LNCaP clone FGC (cell line): Measurements from ENCODE around the gene GATC.
"Not testable (repeated sequence)": the region's sequence is repeated elsewhere in the genome, so short reads cannot be mapped to it uniquely, and the experiment has no call there.

ENCODE experiments used
- DNase-seq: peaks from one replicate; pipeline ENCODE4 v3.0.0-alpha.2; 2011; ENCODE audit warnings: low read depth
- H3K4me3 ChIP-seq: 2 replicates; pipeline ENCODE4 v1.5.1; 2011; ENCODE audit warnings: mild to moderate bottlenecking, low read depth, low read length, control low read depth
- CTCF ChIP-seq: IDR thresholded peaks from 2 replicates; pipeline ENCODE4 v1.5.1; 2012; ENCODE audit warnings: mild to moderate bottlenecking; ENCODE audit not compliant: control insufficient read depth, insufficient read depth; ENCODE audit errors: extremely low read depth

The GATC gene

GRCh38 chr12:120432772-120433525, 13.3 kb upstream of the GATC start:
- TF ChIP-seq CTCF: no peak
- H3K4me3 ChIP-seq: no peak overlapping the region
- no peak for DNase-seq

- DNase-seq: peak; percentile 99
- H3K4me3 ChIP-seq: peak within 1 kb of the TSS; percentile 92
- TF ChIP-seq CTCF: peak; percentile 26; the same call in 1 of the 2 replicates
These were observed 8.3 kb upstream of the GATC start, which contains the start of gene COX6A1 for GRCh38 chr12:120437735-120438494. Gene COX6A1 (plus strand): TSS chr12:120438113. CDS start chr12:120438127, 14 bp downstream.

- no peak for TF ChIP-seq CTCF
- H3K4me3 ChIP-seq: peak overlapping the region; percentile 92
- no peak for DNase-seq
These were observed 7.6 kb upstream of the GATC start for GRCh38 chr12:120438495-120439198.

- peak overlapping the region; percentile 92; the same call in 1 of the 2 replicates for H3K4me3 ChIP-seq
- TF ChIP-seq CTCF: peak; percentile 58
- DNase-seq: no peak
These were observed 6.5 kb upstream of the GATC start for GRCh38 chr12:120439646-120440247.

- TF ChIP-seq CTCF: no peak
- DNase-seq: no peak
- peak overlapping the region; percentile 99 for H3K4me3 ChIP-seq
These were observed 1.6 kb upstream of the GATC start for GRCh38 chr12:120444676-120445075.

GRCh38 chr12:120446844-120447178, 567 bp downstream of the GATC start:
- DNase-seq: not testable (repeated sequence)

GRCh38 chr12:120447992-120448391, 1.7 kb downstream of the GATC start:
- H3K4me3 ChIP-seq: no peak overlapping the region

More at GRCh38 chr12:120446844-120447178, 567 bp downstream of the GATC start:
- peak overlapping the region; percentile 99 for H3K4me3 ChIP-seq

GRCh38 chr12:120452524-120452923, 6.3 kb downstream of the GATC start:
- DNase-seq, H3K4me3 ChIP-seq: not testable (repeated sequence)

More at GRCh38 chr12:120447992-120448391, 1.7 kb downstream of the GATC start:
- TF ChIP-seq CTCF: no peak
- DNase-seq: no peak
